HEK293T (cell line): ENCODE results near the gene ABLIM2.

Source experiments
- ARNT ChIP-seq: fragments of 450-650 bp; IDR thresholded peaks from 2 replicates; pipeline ENCODE4 v1.6.1; 2017; ENCODE audit warnings: mild to moderate bottlenecking
- CTBP1 ChIP-seq: fragments of 450-650 bp; IDR thresholded peaks from 2 replicates; pipeline ENCODE4 v1.6.1; 2016; ENCODE audit warnings: borderline replicate concordance
- FOXA1 ChIP-seq: fragments of 450-650 bp; IDR thresholded peaks from 2 replicates; pipeline ENCODE4 v1.6.1; 2016; ENCODE audit warnings: mild to moderate bottlenecking
- FOXK2 ChIP-seq: fragments of 450-650 bp; IDR thresholded peaks from 2 replicates; pipeline ENCODE4 v1.6.1; 2016; ENCODE audit warnings: mild to moderate bottlenecking
- FOXM1 ChIP-seq: fragments of 450-650 bp; IDR thresholded peaks from 2 replicates; pipeline ENCODE4 v1.6.1; 2017; ENCODE audit warnings: mild to moderate bottlenecking, borderline replicate concordance
- HDGF ChIP-seq: fragments of 450-650 bp; IDR thresholded peaks from 2 replicates; pipeline ENCODE4 v1.6.1; 2017; ENCODE audit warnings: antibody characterized with exemption, borderline replicate concordance
- NFRKB ChIP-seq: fragments of 450-650 bp; IDR thresholded peaks from 2 replicates; pipeline ENCODE4 v1.6.1; 2016; ENCODE audit warnings: mild to moderate bottlenecking, moderate library complexity
- SP1 ChIP-seq: fragments of 450-650 bp; IDR thresholded peaks from 2 replicates; pipeline ENCODE4 v1.6.1; 2017
- SUZ12 ChIP-seq: fragments of 450-650 bp; IDR thresholded peaks from 2 replicates; pipeline ENCODE4 v1.6.1; 2016; ENCODE audit warnings: mild to moderate bottlenecking
- TARDBP ChIP-seq: fragments of 450-650 bp; IDR thresholded peaks from 2 replicates; pipeline ENCODE4 v1.6.1; 2016
- ZNF384 ChIP-seq: fragments of 450-650 bp; IDR thresholded peaks from 2 replicates; pipeline ENCODE4 v1.6.1; 2016
- TF ChIP-seq, protein P1 (sequence below): fragments of 450-650 bp; IDR thresholded peaks from 2 replicates; pipeline ENCODE4 v1.6.1; 2016

- TF ChIP-seq, protein P1, sequence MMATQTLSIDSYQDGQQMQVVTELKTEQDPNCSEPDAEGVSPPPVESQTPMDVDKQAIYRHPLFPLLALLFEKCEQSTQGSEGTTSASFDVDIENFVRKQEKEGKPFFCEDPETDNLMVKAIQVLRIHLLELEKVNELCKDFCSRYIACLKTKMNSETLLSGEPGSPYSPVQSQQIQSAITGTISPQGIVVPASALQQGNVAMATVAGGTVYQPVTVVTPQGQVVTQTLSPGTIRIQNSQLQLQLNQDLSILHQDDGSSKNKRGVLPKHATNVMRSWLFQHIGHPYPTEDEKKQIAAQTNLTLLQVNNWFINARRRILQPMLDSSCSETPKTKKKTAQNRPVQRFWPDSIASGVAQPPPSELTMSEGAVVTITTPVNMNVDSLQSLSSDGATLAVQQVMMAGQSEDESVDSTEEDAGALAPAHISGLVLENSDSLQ, result peak; percentile 51
- TF ChIP-seq SP1 (no peak), ZNF384 (no peak), NFRKB (no peak), SUZ12 (no peak), FOXA1 (no peak), ARNT (no peak), CTBP1 (no peak), FOXM1 (no peak), TARDBP (no peak), FOXK2 (no peak), HDGF (no peak)
These were observed 229.3 kb downstream of the ABLIM2 start for GRCh38 chr4:7929118-7929951.
